Panc1 (cell line): ENCODE results near the gene ISM1. TPM values are rescaled to one million over a fixed set of nuclear protein-coding genes. Genes with fewer than 3 reads are reported as not detected.

Experiments
- ATAC-seq: fragments of 200-7000 bp; cut with Tn5 transposase; 2 replicates; pipeline ENCODE4 v1.9.1; 2020; ENCODE audit warnings: mild to moderate bottlenecking, moderate library complexity
- BruUV-seq: library from RNA; stranded (reverse); fragments of 400-500 nt; replicated peaks from 2 replicates; lab custom pipeline; 2021; lab: Mats Ljungman, UMichigan
- CTCF ChIA-PET: fragments of 300-600 bp; sonication (Branson Sonifier 250); formaldehyde crosslinking; loops from one replicate; lab custom pipeline; 2022; ENCODE audit warnings: antibody characterized with exemption; lab: Charles Lee
- POLR2A ChIA-PET: fragments of 300-600 bp; sonication (Branson Sonifier 250); formaldehyde crosslinking; loops from one replicate; lab custom pipeline; 2022; ENCODE audit warnings: antibody characterized with exemption; lab: Charles Lee
- DNase-seq: peaks from one replicate; pipeline ENCODE4 v3.0.0-alpha.2; 2010; ENCODE audit warnings: low read depth, low spot score
- H3K27ac ChIP-seq: 2 replicates; pipeline ENCODE4 v1.5.1; 2011; ENCODE audit warnings: mild to moderate bottlenecking, low read length, inconsistent platforms
- H3K27me3 ChIP-seq: fragments of 200-500 bp; sonication (Bioruptor generic); 2 replicates; pipeline ENCODE4 v1.6.0; 2014; ENCODE audit warnings: low read length, inconsistent platforms; ENCODE audit not compliant: control insufficient read depth, insufficient read depth
- H3K36me3 ChIP-seq: fragments of 200-500 bp; sonication (Bioruptor generic); 2 replicates; pipeline ENCODE4 v1.5.1; 2014; ENCODE audit warnings: inconsistent platforms, mild to moderate bottlenecking, low read length, moderate library complexity; ENCODE audit not compliant: control insufficient read depth, insufficient read depth
- H3K4me1 ChIP-seq: 2 replicates; pipeline ENCODE4 v1.5.1; 2011; ENCODE audit warnings: inconsistent platforms, mild to moderate bottlenecking, low read length, moderate library complexity; ENCODE audit not compliant: control insufficient read depth, insufficient read depth
- H3K4me3 ChIP-seq, 2 experiments: 2 replicates each; pipeline ENCODE4 v1.5.1; 2011 to 2012; ENCODE audit warnings: low read depth in 2 of 2, low read length in 2 of 2, mild to moderate bottlenecking in 2 of 2, inconsistent platforms in 1 of 2, moderate library complexity in 1 of 2
- H3K9me3 ChIP-seq: fragments of 200-500 bp; sonication (Bioruptor generic); 2 replicates; pipeline ENCODE4 v1.5.1; 2014; ENCODE audit warnings: low read depth, mild to moderate bottlenecking, inconsistent platforms, low read length, moderate library complexity; ENCODE audit not compliant: control insufficient read depth, insufficient read depth
- POLR2AphosphoS5 ChIP-seq: IDR thresholded peaks from 2 replicates; pipeline ENCODE4 v1.6.1; 2012; ENCODE audit warnings: mild to moderate bottlenecking, low read depth, low read length, moderate library complexity
- REST ChIP-seq, 2 experiments: IDR thresholded peaks; 2 replicates each; pipeline ENCODE4 v1.6.1; 2011 to 2012; ENCODE audit warnings: low read depth in 2 of 2, control low read depth in 1 of 2, low read length in 1 of 2, mild to moderate bottlenecking in 1 of 2, moderate library complexity in 1 of 2; ENCODE audit not compliant: insufficient read depth in 1 of 2
- SIN3A ChIP-seq: IDR thresholded peaks from 2 replicates; pipeline ENCODE4 v1.6.1; 2012; ENCODE audit warnings: low read depth, mild to moderate bottlenecking, low read length, moderate library complexity, borderline replicate concordance; ENCODE audit not compliant: insufficient read depth
- TCF7L2 ChIP-seq: IDR thresholded peaks from 2 replicates; pipeline ENCODE4 v1.6.1; 2011; ENCODE audit warnings: mild to moderate bottlenecking, low read depth, low read length, inconsistent platforms
- in situ Hi-C: cut with HindIII; loops from 2 replicates; pipeline ENCODE4 v1.10.0; 2016; ENCODE audit warnings: low sequenced_read_pairs, low pct_unique_long_range_greater_than_20kb
- intact Hi-C: fragments of 100-400 bp; cut with micrococcal nuclease; formaldehyde crosslinking; loops from one replicate; pipeline ENCODE4 v1.10.0; 2022; ENCODE audit not compliant: unreplicated experiment
- total RNA-seq: library from RNA; stranded (reverse); gene quantifications from one replicate; pipeline ENCODE4 v1.2.1, GENCODE V29; 2021; ENCODE audit not compliant: unreplicated experiment
- TF ChIP-seq, protein P1 (sequence below): fragments of 450-650 bp; IDR thresholded peaks from 2 replicates; pipeline ENCODE4 v1.5.1; 2017; ENCODE audit warnings: mild to moderate bottlenecking

Gene ISM1
- total RNA-seq, 1 experiment from 2014 or later = not detected

DNA sequence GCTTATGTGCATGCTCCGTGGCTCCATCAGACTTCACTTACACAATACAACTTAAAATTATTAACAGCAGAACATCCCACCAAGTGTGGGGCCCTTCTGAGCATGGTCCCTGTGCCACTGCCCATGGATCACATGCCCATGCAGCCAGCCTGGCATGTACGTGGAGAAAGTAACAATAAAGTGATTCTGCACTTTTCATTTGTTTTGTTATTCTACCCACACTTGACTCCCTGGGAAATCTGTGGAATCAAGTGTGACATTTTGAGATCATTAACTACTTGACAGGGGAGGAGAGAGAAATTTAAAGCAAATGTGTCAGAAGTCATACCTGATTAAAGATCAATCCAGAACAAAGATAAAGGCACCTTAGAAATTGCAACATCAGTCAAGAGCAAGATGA is 112.0 kb downstream of the ISM1 start:
- BruUV-seq = no TSS peak
- CTCF ChIA-PET = no interaction called here
- DNase-seq = no peak
- TF ChIP-seq TCF7L2 (no peak), REST (IDR thresholded peaks at IDR 0.05; ENCODE audit: insufficient read depth in 1 of 2, low read depth in 2 of 2, low read length in 1 of 2) (no peak), POLR2AphosphoS5 (no peak), SIN3A (no peak)
- TF ChIP-seq, protein P1, sequence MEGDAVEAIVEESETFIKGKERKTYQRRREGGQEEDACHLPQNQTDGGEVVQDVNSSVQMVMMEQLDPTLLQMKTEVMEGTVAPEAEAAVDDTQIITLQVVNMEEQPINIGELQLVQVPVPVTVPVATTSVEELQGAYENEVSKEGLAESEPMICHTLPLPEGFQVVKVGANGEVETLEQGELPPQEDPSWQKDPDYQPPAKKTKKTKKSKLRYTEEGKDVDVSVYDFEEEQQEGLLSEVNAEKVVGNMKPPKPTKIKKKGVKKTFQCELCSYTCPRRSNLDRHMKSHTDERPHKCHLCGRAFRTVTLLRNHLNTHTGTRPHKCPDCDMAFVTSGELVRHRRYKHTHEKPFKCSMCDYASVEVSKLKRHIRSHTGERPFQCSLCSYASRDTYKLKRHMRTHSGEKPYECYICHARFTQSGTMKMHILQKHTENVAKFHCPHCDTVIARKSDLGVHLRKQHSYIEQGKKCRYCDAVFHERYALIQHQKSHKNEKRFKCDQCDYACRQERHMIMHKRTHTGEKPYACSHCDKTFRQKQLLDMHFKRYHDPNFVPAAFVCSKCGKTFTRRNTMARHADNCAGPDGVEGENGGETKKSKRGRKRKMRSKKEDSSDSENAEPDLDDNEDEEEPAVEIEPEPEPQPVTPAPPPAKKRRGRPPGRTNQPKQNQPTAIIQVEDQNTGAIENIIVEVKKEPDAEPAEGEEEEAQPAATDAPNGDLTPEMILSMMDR = no peak
- Histone ChIP-seq H3K36me3 (no peaks in the 10 kb centered on the region), H3K4me1 (no peaks in the 10 kb centered on the region), H3K27me3 (no peaks in the 10 kb centered on the region), H3K4me3 (no peak overlapping the region), H3K27ac (no peak overlapping the region), H3K9me3 (no peaks in the 10 kb centered on the region)
- intact Hi-C loops = no loop called here
- in situ Hi-C loops = no loop called here
- ATAC-seq = no peak
- POLR2A ChIA-PET = no interaction called here

DNA sequence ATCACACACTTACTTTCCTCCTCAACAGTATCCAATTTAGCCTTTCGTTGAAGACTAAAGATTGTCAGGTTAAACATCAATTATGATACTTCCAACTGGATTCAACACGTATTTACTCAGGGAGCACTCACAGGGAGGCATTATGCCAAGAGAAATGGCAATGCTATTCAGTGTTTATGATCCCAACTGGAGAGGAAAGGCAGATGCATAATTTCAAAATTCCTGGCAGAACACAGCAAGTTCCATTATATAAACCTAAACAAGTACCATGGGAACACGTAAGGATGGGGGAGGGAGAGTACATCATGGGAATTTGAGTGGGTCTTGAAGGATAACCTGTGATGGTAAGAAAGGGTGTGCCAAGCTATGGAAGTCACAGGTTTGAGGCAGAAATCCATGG is 112.7 kb downstream of the ISM1 start:
- in situ Hi-C loops (no loop called here), intact Hi-C loops (no loop called here)
- BruUV-seq = no TSS peak
- TF ChIP-seq, protein P1 = no peak
- TF ChIP-seq TCF7L2 (no peak), SIN3A (no peak), REST (IDR thresholded peaks at IDR 0.05; ENCODE audit: insufficient read depth in 1 of 2, low read depth in 2 of 2, low read length in 1 of 2) (no peak), POLR2AphosphoS5 (no peak)
- POLR2A ChIA-PET = no interaction called here
- ATAC-seq = no peak
- Histone ChIP-seq H3K27me3 (no peaks in the 10 kb centered on the region), H3K36me3 (no peaks in the 10 kb centered on the region), H3K4me3 (no peak overlapping the region), H3K9me3 (no peaks in the 10 kb centered on the region), H3K4me1 (no peaks in the 10 kb centered on the region), H3K27ac (no peak overlapping the region)
- CTCF ChIA-PET = no interaction called here
- no peak for DNase-seq
